NOMO-1 treated with DMSO at 0.1 percent for 48 hours (cell line): Measurements from ENCODE around the gene CFAP45.

Experiments
- DNase-seq: peaks from one replicate; lab custom pipeline; 2025; ENCODE audit not compliant: unreplicated experiment; lab: John Stamatoyannopoulos, UW

CFAP45 gene

GRCh38 chr1:159854693-159855192 lies 45.2 kb downstream of the CFAP45 start:
- peak; percentile 92 for DNase-seq

- no peak for DNase-seq
These were observed 45.8 kb downstream of the CFAP45 start for GRCh38 chr1:159854116-159854692.

GRCh38 chr1:159853417-159854115 lies 46.4 kb downstream of the CFAP45 start:
- no peak for DNase-seq

- DNase-seq = peak; percentile 30
These were observed 48.6 kb downstream of the CFAP45 start for GRCh38 chr1:159851407-159851806.

GRCh38 chr1:159849626-159850366 lies 50.2 kb downstream of the CFAP45 start:
- peak; percentile 6 for DNase-seq

GRCh38 chr1:159848326-159848725 lies 51.6 kb downstream of the CFAP45 start:
- DNase-seq = no peak

GRCh38 chr1:159847231-159847630 lies 52.7 kb downstream of the CFAP45 start:
- DNase-seq = no peak

- no peak for DNase-seq
These were observed 54.0 kb downstream of the CFAP45 start for GRCh38 chr1:159845751-159846629.

- no peak for DNase-seq
These were observed 56.5 kb downstream of the CFAP45 start for GRCh38 chr1:159843459-159843858.

- no peak for DNase-seq
These were observed 58.2 kb downstream of the CFAP45 start for GRCh38 chr1:159841749-159842148.

GRCh38 chr1:159839116-159839849 lies 60.7 kb downstream of the CFAP45 start:
- no peak for DNase-seq

GRCh38 chr1:159838715-159839114 lies 61.2 kb downstream of the CFAP45 start:
- DNase-seq = no peak

GRCh38 chr1:159835862-159836525 lies 64.0 kb downstream of the CFAP45 start:
- DNase-seq = no peak

- no peak for DNase-seq
These were observed 64.6 kb downstream of the CFAP45 start for GRCh38 chr1:159835356-159835755.

GRCh38 chr1:159832309-159832708 lies 67.7 kb downstream of the CFAP45 start:
- DNase-seq = no peak

GRCh38 chr1:159831412-159832141 lies 68.4 kb downstream of the CFAP45 start:
- DNase-seq = no peak

- no peak for DNase-seq
These were observed 69.2 kb downstream of the CFAP45 start for GRCh38 chr1:159830722-159831121.

GRCh38 chr1:159829822-159830465 lies 70.0 kb downstream of the CFAP45 start:
- DNase-seq = no peak

- peak; percentile 94 for DNase-seq
These were observed 70.7 kb downstream of the CFAP45 start for GRCh38 chr1:159829273-159829634.
